IPS-18a (cell line): ENCODE data around the gene THUMPD1.

Experiments
- H3K27ac ChIP-seq: one replicate; pipeline ENCODE4 v1.5.1; 2013; ENCODE audit warnings: low read length
- H3K27me3 ChIP-seq: one replicate; pipeline ENCODE4 v1.6.1; 2013; ENCODE audit warnings: mild to moderate bottlenecking, low read length; ENCODE audit not compliant: control insufficient read depth, insufficient read depth
- H3K36me3 ChIP-seq: one replicate; pipeline ENCODE4 v1.6.1; 2013; ENCODE audit warnings: low read depth, low read length; ENCODE audit not compliant: control insufficient read depth
- H3K4me1 ChIP-seq: one replicate; pipeline ENCODE4 v1.6.1; 2013; ENCODE audit warnings: low read depth, low read length; ENCODE audit not compliant: control insufficient read depth
- H3K4me3 ChIP-seq: one replicate; pipeline ENCODE4 v1.5.1; 2013; ENCODE audit warnings: low read length
- H3K9ac ChIP-seq: one replicate; pipeline ENCODE4 v1.6.1; 2013; ENCODE audit warnings: mild to moderate bottlenecking, low read length, moderate library complexity
- H3K9me3 ChIP-seq: one replicate; pipeline ENCODE4 v1.6.1; 2013; ENCODE audit warnings: low read depth, low read length; ENCODE audit not compliant: control insufficient read depth

THUMPD1 gene

GRCh38 chr16:20683812-20684211, 57.8 kb downstream of the THUMPD1 start:
- Histone ChIP-seq H3K27ac (no peak overlapping the region), H3K4me3 (no peak overlapping the region), H3K36me3 (no peaks in the 10 kb centered on the region), H3K27me3 (no peaks in the 10 kb centered on the region), H3K4me1 (peaks cover 29% of the 10 kb centered on the region), H3K9me3 (peaks cover 2% of the 10 kb centered on the region), H3K9ac (no peak overlapping the region)
